H1 (cell line): ENCODE data around the gene RAB7B. TPM values are rescaled to one million over a fixed set of nuclear protein-coding genes. Genes with fewer than 3 reads are reported as not detected.

ENCODE experiments used
- CTCF ChIA-PET: fragments of 300-600 bp; sonication (Branson Sonifier 250); formaldehyde crosslinking; loops from one replicate; lab custom pipeline; 2021; ENCODE audit not compliant: partially characterized antibody; lab: Charles Lee
- POLR2A ChIA-PET: fragments of 300-600 bp; sonication (Branson Sonifier 250); formaldehyde crosslinking; loops from one replicate; lab custom pipeline; 2021; ENCODE audit warnings: inconsistent platforms; ENCODE audit not compliant: partially characterized antibody; lab: Charles Lee
- DNase-seq, 2 experiments: peaks; one replicate each; pipeline versions ENCODE4 v3.0.0 to v3.0.0-alpha.2; 2010 to 2022; ENCODE audit warnings: low spot score in 2 of 2, low read depth in 1 of 2, mixed read lengths in 1 of 2
- FAIRE-seq: peaks from 2 replicates; lab custom pipeline; 2011; peaks lifted over from hg19 to GRCh38; lab: Jason Lieb, UNC
- H2AFZ ChIP-seq: 2 replicates; pipeline ENCODE4 v1.8.1; 2012; ENCODE audit warnings: low read length, inconsistent platforms
- H2AK5ac ChIP-seq: 2 replicates; pipeline ENCODE4 v1.6.1; 2013; ENCODE audit warnings: low read depth, low read length
- H2BK120ac ChIP-seq: replicated peaks from 2 replicates; pipeline ENCODE3; 2013; ENCODE audit warnings: low read depth, low read length, inconsistent platforms
- H2BK12ac ChIP-seq: 2 replicates; pipeline ENCODE4 v1.6.1; 2013; ENCODE audit warnings: low read depth, low read length
- H2BK15ac ChIP-seq: 2 replicates; pipeline ENCODE4 v1.6.1; 2013; ENCODE audit warnings: low read length
- H2BK20ac ChIP-seq: 2 replicates; pipeline ENCODE4 v1.6.1; 2013; ENCODE audit warnings: low read length
- H2BK5ac ChIP-seq: 2 replicates; pipeline ENCODE4 v1.6.1; 2013; ENCODE audit warnings: low read depth, low read length
- H3K14ac ChIP-seq: 2 replicates; pipeline ENCODE4 v1.6.1; 2013; ENCODE audit warnings: inconsistent platforms; ENCODE audit not compliant: insufficient read length
- H3K18ac ChIP-seq: 2 replicates; pipeline ENCODE4 v1.6.1; 2013; ENCODE audit warnings: low read length; ENCODE audit errors: extremely low read depth
- H3K23ac ChIP-seq: 2 replicates; pipeline ENCODE4 v1.6.1; 2013; ENCODE audit warnings: inconsistent platforms; ENCODE audit not compliant: insufficient read length
- H3K23me2 ChIP-seq: 2 replicates; pipeline ENCODE4 v1.6.1; 2013; ENCODE audit warnings: low read depth, low read length
- H3K27ac ChIP-seq: 2 replicates; pipeline ENCODE4 v1.6.1; 2011; ENCODE audit warnings: low read depth, low read length, inconsistent platforms
- H3K27me3 ChIP-seq, 4 experiments: replicated peaks in 1 of 4; 1 replicate in 1 of 4; 2 replicates in 3 of 4; pipeline versions ENCODE4 v1.6.1 to v1.8.1; 2011 to 2013; ENCODE audit warnings: low read length in 3 of 4, mild to moderate bottlenecking in 3 of 4, inconsistent platforms in 2 of 4, mixed read lengths in 2 of 4, moderate library complexity in 1 of 4; ENCODE audit not compliant: control insufficient read depth in 3 of 4, insufficient read depth in 3 of 4; ENCODE audit errors: extremely low read depth in 1 of 4
- H3K36me3 ChIP-seq, 4 experiments: 2 replicates each; pipeline versions ENCODE4 v1.6.1 to v1.8.1; 2011 to 2013; ENCODE audit warnings: mild to moderate bottlenecking in 4 of 4, low read length in 3 of 4, moderate library complexity in 2 of 4, control low read depth in 1 of 4, inconsistent platforms in 1 of 4; ENCODE audit not compliant: insufficient read depth in 4 of 4, control insufficient read depth in 2 of 4
- H3K4ac ChIP-seq: replicated peaks from 2 replicates; pipeline ENCODE3; 2013; ENCODE audit warnings: low read length, low read depth, mixed read lengths, inconsistent platforms; ENCODE audit not compliant: insufficient read length
- H3K4me1 ChIP-seq, 4 experiments: replicated peaks in 1 of 4; 1 replicate in 1 of 4; 2 replicates in 3 of 4; pipeline versions ENCODE4 v1.6.1 to v1.8.1; 2011 to 2013; ENCODE audit warnings: low read length in 3 of 4, inconsistent platforms in 2 of 4, mixed read lengths in 1 of 4; ENCODE audit not compliant: insufficient read depth in 4 of 4, control insufficient read depth in 3 of 4
- H3K4me2 ChIP-seq, 2 experiments: 2 replicates each; pipeline versions ENCODE4 v1.6.1 to v1.8.1; 2011 to 2013; ENCODE audit warnings: low read depth in 2 of 2, low read length in 2 of 2, control low read depth in 1 of 2, inconsistent platforms in 1 of 2, mild to moderate bottlenecking in 1 of 2; ENCODE audit not compliant: insufficient read depth in 1 of 2
- H3K4me3 ChIP-seq, 4 experiments: fragments of 200-600, 300-600 bp in 1 of 4; sonication (generic), shearing (Covaris generic), sonication (Bioruptor Twin) in 1 of 4; 2 replicates each; pipeline versions ENCODE4 v1.5.1 to v1.8.1; 2011 to 2016; ENCODE audit warnings: low read length in 4 of 4, low read depth in 3 of 4, control low read depth in 2 of 4, inconsistent platforms in 2 of 4, mild to moderate bottlenecking in 2 of 4, mixed read lengths in 1 of 4, moderate library complexity in 1 of 4; ENCODE audit not compliant: insufficient read depth in 2 of 4; ENCODE audit errors: extremely low read depth in 1 of 4
- H3K56ac ChIP-seq: replicated peaks from 2 replicates; pipeline ENCODE3; 2013; ENCODE audit warnings: low read depth, mild to moderate bottlenecking, mixed read lengths, low read length, inconsistent platforms; ENCODE audit not compliant: insufficient read length
- H3K79me1 ChIP-seq: 2 replicates; pipeline ENCODE4 v1.6.1; 2013; ENCODE audit warnings: low read depth, low read length, control low read depth
- H3K79me2 ChIP-seq, 2 experiments: 2 replicates each; pipeline versions ENCODE4 v1.6.1 to v1.8.1; 2012 to 2013; ENCODE audit warnings: low read length in 2 of 2, mild to moderate bottlenecking in 2 of 2, inconsistent platforms in 1 of 2; ENCODE audit not compliant: insufficient read depth in 2 of 2, control insufficient read depth in 1 of 2
- H3K9ac ChIP-seq, 4 experiments: replicated peaks in 1 of 4; 1 replicate in 1 of 4; 2 replicates in 3 of 4; pipeline versions ENCODE4 v1.6.1 to v1.8.1; 2011 to 2013; ENCODE audit warnings: low read depth in 3 of 4, low read length in 3 of 4, control low read depth in 2 of 4, mild to moderate bottlenecking in 2 of 4, moderate library complexity in 2 of 4, inconsistent platforms in 1 of 4; ENCODE audit errors: extremely low read depth in 1 of 4
- H3K9me3 ChIP-seq, 2 experiments: 2 replicates each; pipeline versions ENCODE4 v1.6.1 to v1.8.1; 2012 to 2013; ENCODE audit warnings: mild to moderate bottlenecking in 2 of 2, moderate library complexity in 2 of 2, control low read depth in 1 of 2, inconsistent platforms in 1 of 2, low read depth in 1 of 2, low read length in 1 of 2, mixed read lengths in 1 of 2; ENCODE audit not compliant: insufficient read depth in 2 of 2
- H4K20me1 ChIP-seq, 2 experiments: replicated peaks in 1 of 2; 2 replicates each; pipeline versions ENCODE3 to v1.8.1; 2011 to 2013; ENCODE audit warnings: inconsistent platforms in 2 of 2, low read length in 2 of 2, mild to moderate bottlenecking in 1 of 2; ENCODE audit not compliant: insufficient read depth in 2 of 2, control insufficient read depth in 1 of 2
- H4K5ac ChIP-seq: 2 replicates; pipeline ENCODE4 v1.6.1; 2013; ENCODE audit warnings: low read length, low read depth, mixed read lengths, inconsistent platforms; ENCODE audit not compliant: insufficient read length
- H4K8ac ChIP-seq: 2 replicates; pipeline ENCODE4 v1.8.0; 2013; ENCODE audit warnings: mild to moderate bottlenecking, moderate library complexity, low read length, inconsistent platforms; ENCODE audit not compliant: insufficient read depth; ENCODE audit errors: extremely low read depth
- H4K91ac ChIP-seq: replicated peaks from 2 replicates; pipeline ENCODE3; 2013; ENCODE audit warnings: low read length, mixed read lengths, inconsistent platforms; ENCODE audit not compliant: insufficient read length
- GABPA ChIP-seq: IDR thresholded peaks from 2 replicates; pipeline ENCODE4 v1.6.1; 2011; ENCODE audit warnings: mild to moderate bottlenecking, low read length, moderate library complexity, borderline replicate concordance; ENCODE audit not compliant: insufficient read depth
- GTF2F1 ChIP-seq: IDR thresholded peaks from 2 replicates; pipeline ENCODE4 v1.6.1; 2012; ENCODE audit warnings: low read depth, low read length, improper control_type of control experiment, borderline replicate concordance
- POU5F1 ChIP-seq: IDR thresholded peaks from 2 replicates; pipeline ENCODE4 v1.6.1; 2011; ENCODE audit warnings: low read depth, mild to moderate bottlenecking, low read length, moderate library complexity
- SP1 ChIP-seq: IDR thresholded peaks from 2 replicates; pipeline ENCODE4 v1.6.1; 2011; ENCODE audit warnings: low read depth, low read length
- WGBS, 2 experiments: shearing (Covaris generic) in 1 of 2; methylation state at CpG; one replicate each; pipeline versions ENCODE4 v1.1.6 to v1.1.7; 2013 to 2015; ENCODE audit warnings: low lambda C conversion rate in 2 of 2, mixed read lengths in 2 of 2, inconsistent platforms in 1 of 2, low coverage in 1 of 2, missing lambda C conversion rate in 1 of 2; ENCODE audit not compliant: insufficient replicate concordance in 2 of 2, insufficient coverage in 1 of 2, insufficient read length in 1 of 2; ENCODE audit errors: extremely low coverage in 1 of 2, missing lambda C conversion rate in 1 of 2; 5-methylcytosine and 5-hydroxymethylcytosine counted together
- polyA plus RNA-seq, 7 experiments: library from polyadenylated mRNA; depleted of rRNA in 3 of 7; stranded (reverse) in 5 of 7; unstranded in 2 of 7; fragments of >200 nt in 5 of 7; fragments of 200-250 nt in 2 of 7; gene quantifications; 1 replicate in 5 of 7; 2 replicates in 1 of 7; 4 replicates in 1 of 7; pipeline versions ENCODE4 v1.2.1 to v1.2.3, GENCODE V29; 2011 to 2013; ENCODE audit warnings: missing spikeins in 2 of 7, mixed read lengths in 2 of 7
- total RNA-seq: library from RNA; stranded (reverse); fragmentation: NEBNext Ultra II Directional; extraction: Animal tissue kit (Norgen Biotek cat#: 25700); gene quantifications from 2 replicates; pipeline ENCODE4 v1.2.1, GENCODE V29; 2021

Gene RAB7B
- total and polyA plus RNA-seq, 2 of the 8 experiments (the other 6 are each of a cell fraction or from before 2014, with no cell fraction given), result 0.05 TPM; not detected in 1

- 80% methylated on average over 4 of the region's 4 CpGs; no CpG with 5 or more reads in 1 of the 2 experiments for WGBS, 2 experiments
- Histone ChIP-seq H2AFZ (no peak overlapping the region), H2BK15ac (no peak overlapping the region; the same call in 1 of the 2 replicates), H3K4me1 (peaks cover 0 to 4% (median 0%) of the 10 kb centered on the region in 4 experiments; a peak in 3 of 7 replicates), H2AK5ac (no peak overlapping the region), H3K4me2 (no peak overlapping the region), H2BK5ac (no peak overlapping the region), H2BK120ac (no peak overlapping the region), H3K36me3 (no peaks in the 10 kb centered on the region), H3K9ac (no peak overlapping the region), H4K5ac (no peak overlapping the region), H3K79me2 (no peaks in the 10 kb centered on the region), H3K79me1 (no peaks in the 10 kb centered on the region), H4K8ac (no peak overlapping the region; the same call in 1 of the 2 replicates), H3K23ac (no peak overlapping the region), H3K27ac (no peak overlapping the region), H3K4ac (no peak overlapping the region), H2BK12ac (no peak overlapping the region), H2BK20ac (no peak overlapping the region), H3K56ac (no peak overlapping the region), H4K91ac (no peak overlapping the region), H3K27me3 (peaks cover 0 to 2% (median 0%) of the 10 kb centered on the region in 4 experiments; a peak in 2 of 7 replicates), H4K20me1 (no peaks in the 10 kb centered on the region), H3K4me3 (no peak overlapping the region), H3K18ac (no peak overlapping the region; the same call in 1 of the 2 replicates), H3K9me3 (no peaks in the 10 kb centered on the region), H3K23me2 (no peaks in the 10 kb centered on the region), H3K14ac (no peak overlapping the region)
- POLR2A ChIA-PET, result no interaction called here
- CTCF ChIA-PET, result interaction anchor here (1.2 to 11.0 kb wide), 3 partner anchors 29 to 155 kb away, joined by 4 to 110 read pairs (median 55); no protein-coding TSS in a partner anchor
- DNase-seq (no peak), FAIRE-seq (no peak)
- no peak for TF ChIP-seq GABPA
- TF ChIP-seq GTF2F1, result no peak
- TF ChIP-seq SP1, result no peak
- TF ChIP-seq POU5F1, result no peak
Observed at GRCh38 chr1:205947024-205947423, 56.2 kb downstream of the RAB7B start.
